ENCODE data around the gene TUT4. TPM values are rescaled to one million over a fixed set of nuclear protein-coding genes. Genes with fewer than 3 reads are reported as not detected.

The TUT4 gene
- total and polyA plus RNA-seq, 2 donors (not counting 3 experiments of a cell fraction or from before 2014, with no cell fraction given), result 24.7 to 41.2 TPM

DNA sequence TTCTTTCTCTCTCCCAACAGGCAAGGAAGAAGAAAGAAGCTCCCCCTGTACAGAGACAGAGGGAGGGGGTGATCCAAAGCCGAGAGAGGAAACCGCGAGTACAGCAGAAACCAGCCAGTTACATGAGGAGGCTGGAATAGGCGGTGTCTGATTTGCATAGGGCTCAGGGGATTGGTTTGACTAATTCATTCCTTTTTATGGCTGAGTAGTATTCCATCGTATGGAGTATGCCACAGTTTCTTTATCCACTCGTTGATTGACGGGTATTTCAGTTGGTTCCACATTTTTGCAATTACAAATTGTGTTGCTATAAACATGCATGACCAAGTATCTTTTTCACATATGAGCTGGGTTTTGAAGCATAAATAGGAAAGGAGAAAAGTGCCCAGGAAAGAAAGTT, 45.8 kb upstream of the TUT4 start:
- H3K36me3 ChIP-seq (ENCODE audit: control insufficient read depth in 2 of 2, extremely low read depth in 1 of 2, insufficient read depth in 2 of 2, low read length in 2 of 2), result no peaks in the 10 kb centered on the region
- no peaks in the 10 kb centered on the region for H3K9me3 ChIP-seq (replicated peaks; ENCODE audit: control insufficient read depth, insufficient read depth, low read length)
- no peaks in the 10 kb centered on the region for H4K20me1 ChIP-seq (replicated peaks; ENCODE audit: control insufficient read depth, extremely low read depth, insufficient read depth, low read length)
- no peak overlapping the region for H3K4me2 ChIP-seq (ENCODE audit: insufficient read depth, low read length)
- peaks cover 11% of the 10 kb centered on the region for H3K4me1 ChIP-seq (ENCODE audit: control insufficient read depth, extremely low read depth, insufficient read depth, low read length)
- H2AFZ ChIP-seq (ENCODE audit: low read depth, low read length), result no peak overlapping the region
- BruUV-seq (replicated peaks), result no TSS peak
- peaks cover 8 to 11% of the 10 kb centered on the region in 2 experiments for H3K27me3 ChIP-seq (ENCODE audit: control insufficient read depth in 2 of 2, insufficient read depth in 2 of 2, low read length in 2 of 2)
- no peaks in the 10 kb centered on the region for H3K79me2 ChIP-seq (ENCODE audit: control insufficient read depth, insufficient read depth, low read length)
- dilution Hi-C loops (cut with MboI; ENCODE audit: extremely low pct_ligation_motif_present, low sequenced_read_pairs) (no loop called here), intact Hi-C loops (cut with micrococcal nuclease) (no loop called here)
- ChIA-PET POLR2A (interaction anchor here (0.5 kb wide), 1 partner anchor 46 kb away, joined by 4 read pairs; the partner anchor contains the start of gene TUT4), CTCF (no interaction called here)
- H3K9ac ChIP-seq (replicated peaks; ENCODE audit: extremely low read depth, insufficient read depth, low read length), result no peak overlapping the region
- TF ChIP-seq, protein P1, sequence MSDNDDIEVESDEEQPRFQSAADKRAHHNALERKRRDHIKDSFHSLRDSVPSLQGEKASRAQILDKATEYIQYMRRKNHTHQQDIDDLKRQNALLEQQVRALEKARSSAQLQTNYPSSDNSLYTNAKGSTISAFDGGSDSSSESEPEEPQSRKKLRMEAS (IDR thresholded peaks at IDR 0.05; ENCODE audit: insufficient read depth, insufficient read length), result no peak
- TF ChIP-seq EZH2 (IDR thresholded peaks at IDR 0.05; ENCODE audit: borderline replicate concordance, low read depth, low read length, severe bottlenecking) (no peak), FOS (IDR thresholded peaks at IDR 0.05; ENCODE audit: borderline replicate concordance, insufficient read depth, low read length) (no peak)
- FAIRE-seq (no peak), DNase-seq (ENCODE audit: low read depth, low spot score) (no peak)
- no peak overlapping the region for H3K27ac ChIP-seq (ENCODE audit: insufficient read depth, low read depth, low read length)
- H3K9me1 ChIP-seq (replicated peaks; ENCODE audit: control insufficient read depth, extremely low read depth, insufficient read depth, low read length), result no peaks in the 10 kb centered on the region
- no peak overlapping the region for H3K4me3 ChIP-seq (replicated peaks in 1 of 3; ENCODE audit: insufficient read depth in 1 of 3, low read depth in 1 of 3, low read length in 3 of 3)

DNA sequence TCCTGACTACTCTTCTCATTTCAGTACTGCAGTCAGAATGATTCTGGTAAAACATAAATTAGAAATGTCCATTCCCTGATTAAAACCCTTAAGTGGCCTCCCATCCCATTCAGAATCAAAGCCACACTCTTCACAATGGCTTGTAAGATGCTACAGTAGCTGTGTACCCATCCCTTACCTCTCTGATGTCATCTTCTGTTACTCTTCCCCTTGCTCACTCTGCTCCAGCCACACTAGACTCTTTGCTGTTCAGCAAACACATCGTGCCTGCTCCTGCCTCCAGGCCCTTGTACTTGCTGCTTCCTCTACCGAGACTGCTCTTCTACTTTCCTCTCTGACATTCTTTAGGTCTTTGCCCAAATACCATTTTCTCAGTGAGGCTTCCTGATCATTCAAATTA, 45.0 kb upstream of the TUT4 start:
- TF ChIP-seq FOS (IDR thresholded peaks at IDR 0.05; ENCODE audit: borderline replicate concordance, insufficient read depth, low read length) (no peak), POLR2AphosphoS5 (IDR thresholded peaks at IDR 0.05; ENCODE audit: insufficient read depth, low read depth, low read length) (no peak), MYC (IDR thresholded peaks at IDR 0.05; ENCODE audit: low read depth, low read length) (no peak), EZH2 (IDR thresholded peaks at IDR 0.05; ENCODE audit: borderline replicate concordance, low read depth, low read length, severe bottlenecking) (no peak), POLR2A (IDR thresholded peaks at IDR 0.05; ENCODE audit: low read depth, low read length) (no peak), GATA2 (IDR thresholded peaks at IDR 0.05; ENCODE audit: insufficient read depth, insufficient read length, low read depth, low read length) (no peak), JUN (IDR thresholded peaks at IDR 0.05; ENCODE audit: borderline replicate concordance, insufficient read depth, insufficient read length, low read depth) (no peak)
- TF ChIP-seq, protein P2, sequence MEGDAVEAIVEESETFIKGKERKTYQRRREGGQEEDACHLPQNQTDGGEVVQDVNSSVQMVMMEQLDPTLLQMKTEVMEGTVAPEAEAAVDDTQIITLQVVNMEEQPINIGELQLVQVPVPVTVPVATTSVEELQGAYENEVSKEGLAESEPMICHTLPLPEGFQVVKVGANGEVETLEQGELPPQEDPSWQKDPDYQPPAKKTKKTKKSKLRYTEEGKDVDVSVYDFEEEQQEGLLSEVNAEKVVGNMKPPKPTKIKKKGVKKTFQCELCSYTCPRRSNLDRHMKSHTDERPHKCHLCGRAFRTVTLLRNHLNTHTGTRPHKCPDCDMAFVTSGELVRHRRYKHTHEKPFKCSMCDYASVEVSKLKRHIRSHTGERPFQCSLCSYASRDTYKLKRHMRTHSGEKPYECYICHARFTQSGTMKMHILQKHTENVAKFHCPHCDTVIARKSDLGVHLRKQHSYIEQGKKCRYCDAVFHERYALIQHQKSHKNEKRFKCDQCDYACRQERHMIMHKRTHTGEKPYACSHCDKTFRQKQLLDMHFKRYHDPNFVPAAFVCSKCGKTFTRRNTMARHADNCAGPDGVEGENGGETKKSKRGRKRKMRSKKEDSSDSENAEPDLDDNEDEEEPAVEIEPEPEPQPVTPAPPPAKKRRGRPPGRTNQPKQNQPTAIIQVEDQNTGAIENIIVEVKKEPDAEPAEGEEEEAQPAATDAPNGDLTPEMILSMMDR (IDR thresholded peaks at IDR 0.05; ENCODE audit: extremely low read depth in 1 of 2, insufficient read depth in 1 of 2, low read depth in 1 of 2, low read length in 2 of 2), result no peak
- TF ChIP-seq, protein P1 (IDR thresholded peaks at IDR 0.05; ENCODE audit: insufficient read depth, insufficient read length), result no peak
- no peak for FAIRE-seq
- no peaks in the 10 kb centered on the region for H3K9me1 ChIP-seq (replicated peaks; ENCODE audit: control insufficient read depth, extremely low read depth, insufficient read depth, low read length)
- dilution Hi-C loops (cut with MboI; ENCODE audit: extremely low pct_ligation_motif_present, low sequenced_read_pairs), result no loop called here
- no peak overlapping the region for H3K27ac ChIP-seq (ENCODE audit: insufficient read depth, low read depth, low read length)
- peaks cover 8 to 11% of the 10 kb centered on the region in 2 experiments for H3K27me3 ChIP-seq (ENCODE audit: control insufficient read depth in 2 of 2, insufficient read depth in 2 of 2, low read length in 2 of 2)
- H3K4me1 ChIP-seq (ENCODE audit: control insufficient read depth, extremely low read depth, insufficient read depth, low read length), result peaks cover 10% of the 10 kb centered on the region
- no TSS peak for BruUV-seq (replicated peaks)
- H4K20me1 ChIP-seq (replicated peaks; ENCODE audit: control insufficient read depth, extremely low read depth, insufficient read depth, low read length), result no peaks in the 10 kb centered on the region
- CTCF ChIA-PET, result no interaction called here
- no peak overlapping the region for H3K9ac ChIP-seq (replicated peaks; ENCODE audit: extremely low read depth, insufficient read depth, low read length)
- no peak overlapping the region for H3K4me2 ChIP-seq (ENCODE audit: insufficient read depth, low read length)
- intact Hi-C loops (cut with micrococcal nuclease), result no loop called here
- no peaks in the 10 kb centered on the region for H3K36me3 ChIP-seq (ENCODE audit: control insufficient read depth in 2 of 2, extremely low read depth in 1 of 2, insufficient read depth in 2 of 2, low read length in 2 of 2)
- no peaks in the 10 kb centered on the region for H3K79me2 ChIP-seq (ENCODE audit: control insufficient read depth, insufficient read depth, low read length)
- POLR2A ChIA-PET, result no interaction called here
- no peaks in the 10 kb centered on the region for H3K9me3 ChIP-seq (replicated peaks; ENCODE audit: control insufficient read depth, insufficient read depth, low read length)
- no peak for DNase-seq (ENCODE audit: low read depth, low spot score)
- H2AFZ ChIP-seq (ENCODE audit: low read depth, low read length), result no peak overlapping the region
- no peak overlapping the region for H3K4me3 ChIP-seq (replicated peaks in 1 of 3; ENCODE audit: insufficient read depth in 1 of 3, low read depth in 1 of 3, low read length in 3 of 3)

Data from endothelial cell of umbilical vein (primary cell).